Measurements from ENCODE around the gene TLR2. TPM values are rescaled to one million over a fixed set of nuclear protein-coding genes. Genes with fewer than 3 reads are reported as not detected.

Gene TLR2
- total RNA-seq, 1 experiment from 2014 or later: 0.90 TPM

GRCh38 chr4:153741541-153741940 lies 57.5 kb downstream of the TLR2 start:
- no peak overlapping the region for H3K18ac ChIP-seq (ENCODE audit: insufficient read length, low read depth, low read length)
- H3K23me2 ChIP-seq (ENCODE audit: insufficient read length, low read depth, low read length, poor library complexity, severe bottlenecking): no peaks in the 10 kb centered on the region
- no peak for TF ChIP-seq CTCF (conservative IDR thresholded peaks at IDR 0.05)
- no peak overlapping the region for H3K9ac ChIP-seq (ENCODE audit: extremely low read depth, insufficient read length, low read length)
- H3K14ac ChIP-seq (ENCODE audit: insufficient read depth, low read length): no peak overlapping the region
- no peak overlapping the region for H2BK15ac ChIP-seq (ENCODE audit: low read depth, low read length)
- DNase-seq: no peak
- Mint-ChIP-seq H3K27ac (no peak overlapping the region), H3K4me3 (no peak overlapping the region), H3K4me1 (no peaks in the 10 kb centered on the region), H3K9me3 (peaks cover 2 to 10% of the 10 kb centered on the region in 2 experiments; a peak in 3 of 5 replicates), H3K36me3 (ENCODE audit: insufficient read depth in 1 of 3, low read depth in 3 of 3) (peaks cover 8 to 19% (median 17%) of the 10 kb centered on the region in 3 experiments; a peak in 6 of 7 replicates), H3K27me3 (ENCODE audit: low read depth) (no peaks in the 10 kb centered on the region)
- H3K79me1 ChIP-seq (ENCODE audit: insufficient read depth, low read depth, low read length, poor library complexity, severe bottlenecking): no peaks in the 10 kb centered on the region
- no peak overlapping the region for H2AK5ac ChIP-seq (ENCODE audit: insufficient read length, low read length)
- H3K79me2 ChIP-seq (ENCODE audit: insufficient read depth, low read length): no peaks in the 10 kb centered on the region
- no peaks in the 10 kb centered on the region for H4K20me1 ChIP-seq (ENCODE audit: control insufficient read depth, insufficient read depth, insufficient read length)
- no peak overlapping the region for H2AFZ ChIP-seq (ENCODE audit: low read length)
- no peak overlapping the region for H4K8ac ChIP-seq (replicated peaks; ENCODE audit: insufficient read length, low read depth, low read length)
- H3K27me3 ChIP-seq (ENCODE audit: insufficient read depth, low read length): no peaks in the 10 kb centered on the region
- H3K4me2 ChIP-seq (ENCODE audit: insufficient read depth, insufficient read length, low read length): no peak overlapping the region
- no peak overlapping the region for H2BK120ac ChIP-seq (ENCODE audit: low read depth, low read length, poor library complexity, severe bottlenecking)
- H4K91ac ChIP-seq (ENCODE audit: insufficient read length, low read depth, low read length): no peak overlapping the region
- WGBS (ENCODE audit: extremely low coverage, insufficient read length, low lambda C conversion rate): no CpG with 5 or more reads among the region's 2 CpGs
- no peak overlapping the region for H2BK5ac ChIP-seq (ENCODE audit: insufficient read length, low read length)
- H3K9me3 ChIP-seq (ENCODE audit: control insufficient read depth, low read depth, low read length): no peaks in the 10 kb centered on the region
- no peak overlapping the region for H3K27ac ChIP-seq (ENCODE audit: insufficient read length, low read depth, low read length)
- no peak overlapping the region for H2BK20ac ChIP-seq (ENCODE audit: low read depth, low read length, poor library complexity, severe bottlenecking)
- no peaks in the 10 kb centered on the region for H3K4me1 ChIP-seq (ENCODE audit: insufficient read depth, low read length)
- no peak overlapping the region for H3K4ac ChIP-seq (ENCODE audit: low read depth, low read length)
- no peak overlapping the region for H4K5ac ChIP-seq (ENCODE audit: insufficient read length, low read depth, low read length)
- H2BK12ac ChIP-seq (ENCODE audit: insufficient read length, low read depth, low read length): no peak overlapping the region
- H3T11ph ChIP-seq (ENCODE audit: low read length): no peak overlapping the region
- H3K56ac ChIP-seq (ENCODE audit: insufficient read length, low read depth, low read length): no peak overlapping the region
- no peak overlapping the region for H3K23ac ChIP-seq (ENCODE audit: insufficient read length, low read depth, low read length)
